DMS53 (cell line): ENCODE results near the gene CREB3.

Source experiments
- DNase-seq: peaks from one replicate; lab custom pipeline; 2025; lab: John Stamatoyannopoulos, UW

Gene CREB3

GRCh38 chr9:35732185-35732799, at the start of gene CREB3, which contains the start of gene TLN1:
Gene CREB3, plus strand, starts transcription at chr9:35732666. Its CDS starts 107 bp downstream, at chr9:35732773.
Gene TLN1, minus strand, starts transcription at chr9:35732195. Its CDS starts 6,501 bp downstream, at chr9:35725694.
- DNase-seq: peak; percentile 98

- peak; percentile 30 for DNase-seq
Observed at GRCh38 chr9:35683323-35683722, 49.1 kb upstream of the CREB3 start.

GRCh38 chr9:35684921-35685320, 47.5 kb upstream of the CREB3 start:
- DNase-seq: no peak

GRCh38 chr9:35685506-35685905, 47.0 kb upstream of the CREB3 start:
- no peak for DNase-seq

GRCh38 chr9:35686222-35687203, 46.0 kb upstream of the CREB3 start:
- peak; percentile 19 for DNase-seq

- DNase-seq: no peak
Observed at GRCh38 chr9:35687306-35687705, 45.2 kb upstream of the CREB3 start.

GRCh38 chr9:35687972-35688557, 44.4 kb upstream of the CREB3 start:
- DNase-seq: no peak

- peak; percentile 33 for DNase-seq
Observed at GRCh38 chr9:35688558-35689541, 43.6 kb upstream of the CREB3 start.

- DNase-seq: no peak
Observed at GRCh38 chr9:35689542-35690293, 42.7 kb upstream of the CREB3 start, which contains the start of gene TPM2. Gene TPM2, minus strand, starts transcription at chr9:35689925. Its CDS starts 108 bp downstream, at chr9:35689817.

- peak; percentile 23 for DNase-seq
Observed at GRCh38 chr9:35690294-35690613, 42.2 kb upstream of the CREB3 start.

- peak; percentile 59 for DNase-seq
Observed at GRCh38 chr9:35690614-35691333, 41.7 kb upstream of the CREB3 start.

GRCh38 chr9:35691334-35691650, 41.2 kb upstream of the CREB3 start:
- DNase-seq: no peak

GRCh38 chr9:35691757-35692301, 40.6 kb upstream of the CREB3 start:
- DNase-seq: peak; percentile 15

GRCh38 chr9:35695943-35696401, 36.5 kb upstream of the CREB3 start:
- peak; percentile 91 for DNase-seq

- DNase-seq: peak; percentile 76
Observed at GRCh38 chr9:35696520-35697215, 35.8 kb upstream of the CREB3 start.

GRCh38 chr9:35697486-35697885, 35.0 kb upstream of the CREB3 start:
- no peak for DNase-seq

- no peak for DNase-seq
Observed at GRCh38 chr9:35698231-35698630, 34.2 kb upstream of the CREB3 start.

GRCh38 chr9:35700031-35700430, 32.4 kb upstream of the CREB3 start:
- no peak for DNase-seq

- DNase-seq: no peak
Observed at GRCh38 chr9:35700942-35701341, 31.5 kb upstream of the CREB3 start.
